ENCODE results near the gene GAL3ST3. TPM values are rescaled to one million over a fixed set of nuclear protein-coding genes. Genes with fewer than 3 reads are reported as not detected.
A peak's percentile ranks its signal among the peaks of the same experiment; 100 is the strongest.

GAL3ST3 gene
- total and polyA plus RNA-seq, 2 donors (not counting 1 experiment from before 2014, with no cell fraction given), result not detected

GRCh38 chr11:66070604-66071380, 21.8 kb upstream of the GAL3ST3 start:
- Histone ChIP-seq H3K9ac (ENCODE audit: low read length) (peak overlapping the region; percentile 85), H4K20me1 (ENCODE audit: control insufficient read depth, insufficient read depth, low read length, poor library complexity, severe bottlenecking) (peaks cover 42% of the 10 kb centered on the region), H3K27ac (ENCODE audit: low read length in 2 of 2) (peak overlapping the region; percentile 21 to 57), H3K4me1 (ENCODE audit: control insufficient read depth in 2 of 2, insufficient read depth in 2 of 2, low read length in 2 of 2) (peaks cover 50 to 51% of the 10 kb centered on the region in 2 donors), H3K79me2 (ENCODE audit: control insufficient read depth, insufficient read depth, low read length) (peaks cover 55% of the 10 kb centered on the region), H3K9me3 (ENCODE audit: control extremely low read depth in 1 of 3, control insufficient read depth in 2 of 3, insufficient read depth in 1 of 3, low read length in 2 of 3) (no peaks in the 10 kb centered on the region), H3K27me3 (replicated peaks in 1 of 4; ENCODE audit: control extremely low read depth in 1 of 4, control insufficient read depth in 3 of 4, insufficient read depth in 4 of 4, low read length in 3 of 4) (no peaks in the 10 kb centered on the region), H3K4me3 (ENCODE audit: control extremely low read depth in 1 of 5, extremely low read depth in 1 of 5, insufficient read depth in 1 of 5, low read depth in 2 of 5, low read length in 4 of 5) (peak overlapping the region; percentile 66 to 92 (median 76)), H3K36me3 (replicated peaks in 1 of 2; ENCODE audit: control extremely low read depth in 1 of 2, control insufficient read depth in 1 of 2, extremely low read depth in 1 of 2, insufficient read depth in 2 of 2, low read length in 1 of 2) (peaks cover 0 to 49% of the 10 kb centered on the region in 2 experiments), H3K4me2 (replicated peaks; ENCODE audit: low read depth, low read length, poor library complexity, severe bottlenecking) (peak overlapping the region; percentile 91), H2AFZ (ENCODE audit: insufficient read depth, low read depth, low read length, poor library complexity, severe bottlenecking) (peak overlapping the region; percentile 69)
- peak; percentile 3 for ATAC-seq (ENCODE audit: low read depth)
- DNase-seq, result peak; percentile 46
- peak overlapping the region; percentile 90 for H3K4me3 Mint-ChIP-seq
- ChIA-PET CTCF (interaction anchor here (1.0 to 7.4 kb wide), 10 partner anchors 9 to 151 kb away, joined by 3 to 98 read pairs (median 9); partner anchors contain the start of gene SF3B2), POLR2A (interaction anchor here (0.5 to 3.3 kb wide), 10 partner anchors 10 to 65 kb away, joined by 3 to 23 read pairs (median 4); no protein-coding TSS in a partner anchor)
- no peaks in the 10 kb centered on the region for H3K9me3 Mint-ChIP-seq (ENCODE audit: insufficient read depth)
- no peak for TF ChIP-seq EZH2 (IDR thresholded peaks at IDR 0.05; ENCODE audit: borderline replicate concordance, insufficient read depth, low read depth, low read length, poor library complexity, severe bottlenecking)
- no peak for TF ChIP-seq CTCF (IDR thresholded peaks at IDR 0.05)
- H3K27ac Mint-ChIP-seq, result peak overlapping the region; percentile 91
- intact Hi-C loops (cut with micrococcal nuclease), result loop anchor here (1.0 kb wide), 2 partner anchors 11 to 18 kb away; partner anchors contain the start of gene SF3B2
- H3K27me3 Mint-ChIP-seq, result no peaks in the 10 kb centered on the region
- WGBS (ENCODE audit: insufficient coverage), result under 1% methylated on average over 56 of the region's 60 CpGs
- H3K4me1 Mint-ChIP-seq, result peaks cover 63% of the 10 kb centered on the region
